Brain microvascular endothelial cell (primary cell): ENCODE data around the gene LUZP2.

Experiments
- DNase-seq: peaks from one replicate; pipeline ENCODE4 v3.0.0-alpha.2; 2020
- H3K27ac ChIP-seq: fragments of 250-450 bp; sonication (Bioruptor Pico); 2 replicates; pipeline ENCODE4 v1.5.1; 2020; ENCODE audit warnings: mild to moderate bottlenecking, moderate library complexity
- H3K27me3 ChIP-seq: fragments of 250-450 bp; sonication (Bioruptor Pico); replicated peaks from 2 replicates; pipeline ENCODE4 v1.5.1; 2020; ENCODE audit warnings: mild to moderate bottlenecking
- H3K36me3 ChIP-seq: fragments of 250-450 bp; sonication (Bioruptor Pico); replicated peaks from 2 replicates; pipeline ENCODE4 v1.5.1; 2020; ENCODE audit warnings: mild to moderate bottlenecking
- H3K4me3 ChIP-seq: 2 replicates; pipeline ENCODE4 v1.5.1; 2011; ENCODE audit warnings: low read depth, mild to moderate bottlenecking, control low read depth, low read length, moderate library complexity
- in situ Hi-C: cut with HindIII; loops from 2 replicates; pipeline ENCODE4 v1.10.0; 2017; ENCODE audit warnings: low sequenced_read_pairs, low pct_ligation_motif_present
- TF ChIP-seq, protein P1 (sequence below): IDR thresholded peaks from 2 replicates; pipeline ENCODE4 v1.5.1; 2011; ENCODE audit warnings: low read depth, mild to moderate bottlenecking, moderate library complexity, low read length, control low read depth, inconsistent platforms; ENCODE audit errors: missing control alignments

LUZP2 gene

DNA sequence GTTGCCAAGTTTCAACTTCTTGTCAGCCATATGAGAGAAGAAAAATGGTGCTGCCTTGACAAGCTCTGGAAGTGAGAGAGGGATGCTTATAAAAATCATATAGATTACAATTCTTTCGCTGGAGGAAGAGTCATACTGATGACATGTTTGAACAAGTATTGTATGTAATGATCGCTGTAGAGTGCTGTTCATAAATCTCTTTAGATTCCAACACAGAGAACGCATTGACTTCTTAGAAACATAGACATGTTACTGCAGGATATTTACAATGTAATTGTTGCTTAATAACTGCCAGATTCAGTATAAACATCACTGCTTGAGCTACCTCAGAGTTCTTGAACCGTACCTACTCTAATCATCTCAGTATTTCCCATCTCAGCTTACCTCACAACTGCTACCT lies 571.6 kb downstream of the LUZP2 start:
- Histone ChIP-seq H3K4me3 (no peak overlapping the region), H3K27ac (no peak overlapping the region), H3K27me3 (no peaks in the 10 kb centered on the region), H3K36me3 (no peaks in the 10 kb centered on the region)
- TF ChIP-seq, protein P1, sequence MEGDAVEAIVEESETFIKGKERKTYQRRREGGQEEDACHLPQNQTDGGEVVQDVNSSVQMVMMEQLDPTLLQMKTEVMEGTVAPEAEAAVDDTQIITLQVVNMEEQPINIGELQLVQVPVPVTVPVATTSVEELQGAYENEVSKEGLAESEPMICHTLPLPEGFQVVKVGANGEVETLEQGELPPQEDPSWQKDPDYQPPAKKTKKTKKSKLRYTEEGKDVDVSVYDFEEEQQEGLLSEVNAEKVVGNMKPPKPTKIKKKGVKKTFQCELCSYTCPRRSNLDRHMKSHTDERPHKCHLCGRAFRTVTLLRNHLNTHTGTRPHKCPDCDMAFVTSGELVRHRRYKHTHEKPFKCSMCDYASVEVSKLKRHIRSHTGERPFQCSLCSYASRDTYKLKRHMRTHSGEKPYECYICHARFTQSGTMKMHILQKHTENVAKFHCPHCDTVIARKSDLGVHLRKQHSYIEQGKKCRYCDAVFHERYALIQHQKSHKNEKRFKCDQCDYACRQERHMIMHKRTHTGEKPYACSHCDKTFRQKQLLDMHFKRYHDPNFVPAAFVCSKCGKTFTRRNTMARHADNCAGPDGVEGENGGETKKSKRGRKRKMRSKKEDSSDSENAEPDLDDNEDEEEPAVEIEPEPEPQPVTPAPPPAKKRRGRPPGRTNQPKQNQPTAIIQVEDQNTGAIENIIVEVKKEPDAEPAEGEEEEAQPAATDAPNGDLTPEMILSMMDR, result no peak
- no peak for DNase-seq
- in situ Hi-C loops, result no loop called here

DNA sequence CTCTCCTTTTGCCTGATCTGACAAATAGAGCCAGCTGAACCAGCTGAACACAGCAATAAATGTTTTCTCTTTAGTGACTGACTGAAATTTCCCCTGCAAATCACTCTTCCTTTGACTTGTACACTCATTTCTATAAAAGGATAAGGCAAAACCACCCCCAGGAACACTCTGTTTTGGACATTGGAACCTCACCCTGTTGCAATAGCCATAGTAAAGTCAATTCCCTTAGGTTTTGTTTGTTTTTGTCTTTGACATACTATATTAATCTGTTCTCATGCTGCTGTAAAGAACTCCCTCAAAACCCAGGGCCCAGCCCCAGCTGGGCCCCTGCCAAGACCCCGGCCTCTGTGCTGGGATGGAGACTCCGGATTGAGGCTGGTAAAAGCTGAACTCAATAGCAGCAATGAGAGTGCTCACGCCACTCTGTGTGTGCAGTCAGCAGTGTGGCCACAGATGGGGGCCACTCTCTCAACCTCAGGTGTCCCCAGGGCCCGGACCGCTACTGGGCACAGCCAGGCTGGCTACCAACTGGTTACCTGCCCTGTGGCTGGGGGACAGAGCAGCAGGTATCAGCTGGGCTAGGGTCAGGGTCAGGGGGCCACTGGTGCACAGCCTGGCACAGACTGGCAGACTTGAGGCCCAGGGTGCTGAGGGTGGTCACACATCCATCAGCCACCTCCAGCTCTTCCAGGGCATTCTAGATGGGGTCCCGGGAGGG lies 597.4 kb downstream of the LUZP2 start:
- no peaks in the 10 kb centered on the region for H3K36me3 ChIP-seq
- in situ Hi-C loops, result no loop called here
- H3K4me3 ChIP-seq, result no peak overlapping the region
- no peaks in the 10 kb centered on the region for H3K27me3 ChIP-seq
- TF ChIP-seq, protein P1, result no peak
- no peak for DNase-seq
- H3K27ac ChIP-seq, result no peak overlapping the region

DNA sequence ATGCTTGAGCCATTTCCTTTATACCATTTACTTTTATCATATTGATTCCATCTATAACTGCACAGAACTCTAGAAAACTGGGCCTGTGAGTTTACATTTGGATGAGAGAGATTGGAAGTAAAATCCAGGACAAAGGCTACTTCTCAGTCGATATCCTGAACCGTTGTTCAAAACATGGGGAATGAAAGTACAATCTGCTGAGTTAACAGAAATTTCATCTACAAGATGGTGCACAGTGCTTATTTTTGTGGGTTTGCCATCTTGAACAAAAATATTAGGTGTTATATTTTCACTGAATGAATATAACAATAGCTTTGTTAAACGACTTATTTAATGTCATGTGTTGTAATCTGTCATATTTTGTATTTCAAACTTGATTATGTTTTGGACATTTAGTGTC lies 622.6 kb downstream of the LUZP2 start:
- no peak overlapping the region for H3K4me3 ChIP-seq
- no peaks in the 10 kb centered on the region for H3K27me3 ChIP-seq
- H3K27ac ChIP-seq, result no peak overlapping the region
- no peaks in the 10 kb centered on the region for H3K36me3 ChIP-seq
- in situ Hi-C loops, result no loop called here
- TF ChIP-seq, protein P1, result no peak
- DNase-seq, result no peak
